Measurements from ENCODE around the gene REEP1. TPM values are rescaled to one million over a fixed set of nuclear protein-coding genes. Genes with fewer than 3 reads are reported as not detected.

Gene REEP1
- total and polyA plus RNA-seq, 2 of the 4 experiments (the other 2 are of a cell fraction): under 0.01 to 0.03 TPM

DNA sequence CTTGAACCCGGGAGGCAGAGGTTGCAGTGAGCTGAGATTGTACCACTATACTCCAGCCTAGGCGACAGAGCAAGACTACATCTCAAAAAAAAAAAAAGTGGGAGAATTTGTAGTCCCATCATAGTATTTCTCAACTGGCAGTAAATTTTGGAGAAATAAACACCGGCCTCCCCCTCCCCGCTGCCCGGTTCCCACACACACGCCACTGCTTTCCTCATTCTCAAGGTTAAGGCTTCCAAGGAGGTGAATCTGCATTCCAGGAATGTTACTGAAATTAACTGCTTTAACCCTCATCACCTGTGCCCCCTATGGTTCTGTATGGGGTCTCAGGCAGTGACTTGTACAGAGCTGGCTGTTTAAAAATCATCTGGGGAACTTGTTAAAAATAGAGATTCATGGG is 88.2 kb downstream of the REEP1 start:
- no peak overlapping the region for H2BK5ac ChIP-seq (ENCODE audit: low read depth, low read length, poor library complexity, severe bottlenecking)
- H4K5ac ChIP-seq (ENCODE audit: low read depth, low read length): no peak overlapping the region
- BruUV-seq (replicated peaks): no TSS peak
- intact Hi-C loops (cut with micrococcal nuclease): no loop called here
- no peak overlapping the region for H2AFZ ChIP-seq (replicated peaks; ENCODE audit: low read length, poor library complexity)
- in situ Hi-C loops (cut with MboI; ENCODE audit: low sequenced_read_pairs): no loop called here
- H3K4ac ChIP-seq (ENCODE audit: low read depth, low read length): no peak overlapping the region
- H3K14ac ChIP-seq (replicated peaks; ENCODE audit: low read depth, low read length): no peak overlapping the region
- CTCF ChIA-PET: no interaction called here
- H3K56ac ChIP-seq (ENCODE audit: extremely low read depth, insufficient read depth, low read length): no peak overlapping the region
- no peak overlapping the region for H2BK15ac ChIP-seq (ENCODE audit: low read depth, low read length)
- peaks cover 28% of the 10 kb centered on the region for H3K27me3 ChIP-seq (ENCODE audit: control insufficient read depth, insufficient read depth, low read length)
- H3K23ac ChIP-seq (ENCODE audit: low read depth, low read length): no peak overlapping the region
- H3K27ac ChIP-seq (ENCODE audit: insufficient read depth, low read length): no peak overlapping the region
- H3K9me3 ChIP-seq (ENCODE audit: control insufficient read depth, insufficient read depth, low read length): no peaks in the 10 kb centered on the region; the same call in 1 of the 2 replicates
- H2BK120ac ChIP-seq (ENCODE audit: low read depth, low read length): no peak overlapping the region
- H4K8ac ChIP-seq (ENCODE audit: low read depth in 2 of 2, low read length in 2 of 2): no peak overlapping the region
- no peak overlapping the region for H3K4me3 ChIP-seq (ENCODE audit: insufficient read depth, low read depth, low read length)
- H4K91ac ChIP-seq (ENCODE audit: insufficient read depth, low read depth, low read length): no peak overlapping the region
- dilution Hi-C loops (cut with HindIII; ENCODE audit: low sequenced_read_pairs, unreplicated experiment): no loop called here
- no peak overlapping the region for H2AK5ac ChIP-seq (ENCODE audit: low read depth, low read length)
- TF ChIP-seq MAZ (IDR thresholded peaks at IDR 0.05; ENCODE audit: borderline replicate concordance, low read depth, low read length) (no peak), RFX5 (IDR thresholded peaks at IDR 0.05; ENCODE audit: low read depth, low read length) (no peak), POLR2A (IDR thresholded peaks at IDR 0.05; ENCODE audit: low read depth, low read length) (no peak), NFE2L2 (IDR thresholded peaks at IDR 0.05; ENCODE audit: low read depth, low read length) (no peak), CEBPB (IDR thresholded peaks at IDR 0.05; ENCODE audit: low read depth, low read length) (no peak), MAFK (IDR thresholded peaks at IDR 0.05; ENCODE audit: low read depth, low read length) (no peak), CHD1 (IDR thresholded peaks at IDR 0.05; ENCODE audit: low read depth, low read length) (no peak), FOS (IDR thresholded peaks at IDR 0.05; ENCODE audit: low read depth, low read length) (no peak), RAD21 (IDR thresholded peaks at IDR 0.05; ENCODE audit: low read length) (no peak), BHLHE40 (IDR thresholded peaks at IDR 0.05; ENCODE audit: low read depth, low read length) (no peak), SMC3 (IDR thresholded peaks at IDR 0.05; ENCODE audit: low read depth, low read length) (no peak), MXI1 (IDR thresholded peaks at IDR 0.05; ENCODE audit: borderline replicate concordance, low read depth, low read length) (no peak), RCOR1 (IDR thresholded peaks at IDR 0.05; ENCODE audit: insufficient replicate concordance, low read length) (no peak)
- TF ChIP-seq, protein P1, sequence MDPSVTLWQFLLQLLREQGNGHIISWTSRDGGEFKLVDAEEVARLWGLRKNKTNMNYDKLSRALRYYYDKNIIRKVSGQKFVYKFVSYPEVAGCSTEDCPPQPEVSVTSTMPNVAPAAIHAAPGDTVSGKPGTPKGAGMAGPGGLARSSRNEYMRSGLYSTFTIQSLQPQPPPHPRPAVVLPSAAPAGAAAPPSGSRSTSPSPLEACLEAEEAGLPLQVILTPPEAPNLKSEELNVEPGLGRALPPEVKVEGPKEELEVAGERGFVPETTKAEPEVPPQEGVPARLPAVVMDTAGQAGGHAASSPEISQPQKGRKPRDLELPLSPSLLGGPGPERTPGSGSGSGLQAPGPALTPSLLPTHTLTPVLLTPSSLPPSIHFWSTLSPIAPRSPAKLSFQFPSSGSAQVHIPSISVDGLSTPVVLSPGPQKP (IDR thresholded peaks at IDR 0.05; ENCODE audit: borderline replicate concordance, low read depth, low read length): no peak
- TF ChIP-seq, protein P2, sequence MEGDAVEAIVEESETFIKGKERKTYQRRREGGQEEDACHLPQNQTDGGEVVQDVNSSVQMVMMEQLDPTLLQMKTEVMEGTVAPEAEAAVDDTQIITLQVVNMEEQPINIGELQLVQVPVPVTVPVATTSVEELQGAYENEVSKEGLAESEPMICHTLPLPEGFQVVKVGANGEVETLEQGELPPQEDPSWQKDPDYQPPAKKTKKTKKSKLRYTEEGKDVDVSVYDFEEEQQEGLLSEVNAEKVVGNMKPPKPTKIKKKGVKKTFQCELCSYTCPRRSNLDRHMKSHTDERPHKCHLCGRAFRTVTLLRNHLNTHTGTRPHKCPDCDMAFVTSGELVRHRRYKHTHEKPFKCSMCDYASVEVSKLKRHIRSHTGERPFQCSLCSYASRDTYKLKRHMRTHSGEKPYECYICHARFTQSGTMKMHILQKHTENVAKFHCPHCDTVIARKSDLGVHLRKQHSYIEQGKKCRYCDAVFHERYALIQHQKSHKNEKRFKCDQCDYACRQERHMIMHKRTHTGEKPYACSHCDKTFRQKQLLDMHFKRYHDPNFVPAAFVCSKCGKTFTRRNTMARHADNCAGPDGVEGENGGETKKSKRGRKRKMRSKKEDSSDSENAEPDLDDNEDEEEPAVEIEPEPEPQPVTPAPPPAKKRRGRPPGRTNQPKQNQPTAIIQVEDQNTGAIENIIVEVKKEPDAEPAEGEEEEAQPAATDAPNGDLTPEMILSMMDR (conservative IDR thresholded peaks at IDR 0.05; ENCODE audit: low read depth, low read length): no peak
- TF ChIP-seq, protein P3, sequence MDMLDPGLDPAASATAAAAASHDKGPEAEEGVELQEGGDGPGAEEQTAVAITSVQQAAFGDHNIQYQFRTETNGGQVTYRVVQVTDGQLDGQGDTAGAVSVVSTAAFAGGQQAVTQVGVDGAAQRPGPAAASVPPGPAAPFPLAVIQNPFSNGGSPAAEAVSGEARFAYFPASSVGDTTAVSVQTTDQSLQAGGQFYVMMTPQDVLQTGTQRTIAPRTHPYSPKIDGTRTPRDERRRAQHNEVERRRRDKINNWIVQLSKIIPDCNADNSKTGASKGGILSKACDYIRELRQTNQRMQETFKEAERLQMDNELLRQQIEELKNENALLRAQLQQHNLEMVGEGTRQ (IDR thresholded peaks at IDR 0.05; ENCODE audit: low read depth, low read length): no peak
- no peak overlapping the region for H3K9ac ChIP-seq (ENCODE audit: low read depth, low read length)
- no peaks in the 10 kb centered on the region for H3K4me1 ChIP-seq (ENCODE audit: control insufficient read depth, insufficient read depth, low read length)
- H3K9me1 ChIP-seq (ENCODE audit: insufficient read depth, low read length): no peaks in the 10 kb centered on the region; the same call in 1 of the 2 replicates
- ATAC-seq (ENCODE audit: low read depth) (no peak), DNase-seq (no peak)
- no peak overlapping the region for H2BK20ac ChIP-seq (ENCODE audit: low read depth, low read length)
- no CpG with 5 or more reads among the region's 6 CpGs for WGBS, 2 experiments (ENCODE audit: extremely low coverage in 2 of 2, insufficient read length in 1 of 2)
- H3K36me3 ChIP-seq (ENCODE audit: control insufficient read depth, insufficient read depth, low read length): no peaks in the 10 kb centered on the region
- POLR2A ChIA-PET (ENCODE audit: unreplicated experiment): no interaction called here
- H4K20me1 ChIP-seq (ENCODE audit: insufficient read depth, low read length): no peaks in the 10 kb centered on the region
- no peak overlapping the region for H3K4me2 ChIP-seq (ENCODE audit: low read depth, low read length)
- no peak overlapping the region for H2AK9ac ChIP-seq (replicated peaks; ENCODE audit: low read depth, low read length, poor library complexity)
- no peak overlapping the region for H3K18ac ChIP-seq (ENCODE audit: low read depth, low read length)
- no peaks in the 10 kb centered on the region for H3K79me1 ChIP-seq (ENCODE audit: low read depth in 1 of 2, low read length in 2 of 2)

Data from IMR-90 (cell line).